Neuronal stem cell (in vitro differentiated cells): ENCODE results near the gene MYH14.
A peak's percentile ranks its signal among the peaks of the same experiment; 100 is the strongest.

Experiments used
- DNase-seq: peaks from one replicate; pipeline ENCODE4 v3.0.0-alpha.2; 2013; ENCODE audit warnings: low spot score
- H2AFZ ChIP-seq: one replicate; pipeline ENCODE4 v1.6.1; 2013; ENCODE audit warnings: mild to moderate bottlenecking, low read length, inconsistent platforms
- H2AK5ac ChIP-seq: 2 replicates; pipeline ENCODE4 v1.6.1; 2013; ENCODE audit warnings: low read depth, mild to moderate bottlenecking, inconsistent platforms, low read length, moderate library complexity, mixed read lengths
- H2BK120ac ChIP-seq: 2 replicates; pipeline ENCODE4 v1.6.1; 2013; ENCODE audit warnings: low read depth, mild to moderate bottlenecking, inconsistent platforms, low read length, moderate library complexity, mixed read lengths
- H2BK12ac ChIP-seq: one replicate; pipeline ENCODE4 v1.6.1; 2013; ENCODE audit warnings: low read length, inconsistent platforms
- H2BK15ac ChIP-seq: 2 replicates; pipeline ENCODE4 v1.6.1; 2013; ENCODE audit warnings: mild to moderate bottlenecking, low read length, inconsistent platforms, mixed read lengths
- H2BK5ac ChIP-seq: one replicate; pipeline ENCODE4 v1.6.1; 2013; ENCODE audit warnings: inconsistent platforms, mild to moderate bottlenecking, low read length, moderate library complexity
- H3K14ac ChIP-seq: one replicate; pipeline ENCODE4 v1.6.1; 2013; ENCODE audit warnings: low read length, inconsistent platforms
- H3K18ac ChIP-seq: 2 replicates; pipeline ENCODE4 v1.6.1; 2013; ENCODE audit warnings: low read length, inconsistent platforms
- H3K23ac ChIP-seq: 2 replicates; pipeline ENCODE4 v1.6.1; 2013; ENCODE audit warnings: low read depth, mild to moderate bottlenecking, mixed read lengths, low read length, inconsistent platforms; ENCODE audit not compliant: poor library complexity
- H3K27ac ChIP-seq: replicated peaks from 3 replicates; pipeline ENCODE4 v1.5.1; 2013; ENCODE audit warnings: low read length, inconsistent platforms
- H3K27me3 ChIP-seq, 3 experiments: 2 replicates each; pipeline ENCODE4 v1.6.1; 2013; ENCODE audit warnings: low read length in 3 of 3, mild to moderate bottlenecking in 2 of 3, inconsistent platforms in 1 of 3, low read depth in 1 of 3, mixed read lengths in 1 of 3, moderate library complexity in 1 of 3; ENCODE audit not compliant: control insufficient read depth in 3 of 3, insufficient read depth in 3 of 3
- H3K36me3 ChIP-seq, 2 donors: replicated peaks in 1 of 2; 2 replicates each; pipeline ENCODE4 v1.6.1; 2013; ENCODE audit warnings: low read length in 2 of 2; ENCODE audit not compliant: control insufficient read depth in 2 of 2, insufficient read depth in 2 of 2
- H3K4ac ChIP-seq: 2 replicates; pipeline ENCODE4 v1.6.1; 2013; ENCODE audit warnings: inconsistent platforms, mild to moderate bottlenecking, low read length, moderate library complexity
- H3K4me1 ChIP-seq, 2 donors: 1 replicate in 1 of 2; 2 replicates in 1 of 2; pipeline ENCODE4 v1.6.1; 2013; ENCODE audit warnings: low read length in 2 of 2, low read depth in 1 of 2; ENCODE audit not compliant: control insufficient read depth in 2 of 2, insufficient read depth in 1 of 2
- H3K4me2 ChIP-seq: one replicate; pipeline ENCODE4 v1.6.1; 2013; ENCODE audit warnings: mild to moderate bottlenecking, low read length, inconsistent platforms; ENCODE audit not compliant: insufficient read depth, poor library complexity, severe bottlenecking
- H3K4me3 ChIP-seq, 2 donors: 2 replicates each; pipeline ENCODE4 v1.5.1; 2013; ENCODE audit warnings: low read length in 2 of 2, mild to moderate bottlenecking in 2 of 2, inconsistent platforms in 1 of 2, moderate library complexity in 1 of 2
- H3K79me1 ChIP-seq: one replicate; pipeline ENCODE4 v1.6.1; 2013; ENCODE audit warnings: low read depth, mild to moderate bottlenecking, inconsistent platforms, low read length, moderate library complexity
- H3K9ac ChIP-seq: one replicate; pipeline ENCODE4 v1.6.1; 2013; ENCODE audit warnings: mild to moderate bottlenecking, low read depth, low read length, inconsistent platforms; ENCODE audit not compliant: poor library complexity
- H3K9me3 ChIP-seq, 2 donors: replicated peaks in 1 of 2; 2 replicates each; pipeline versions ENCODE3 to v1.6.1; 2013; ENCODE audit warnings: low read length in 2 of 2, mild to moderate bottlenecking in 2 of 2, inconsistent platforms in 1 of 2, low read depth in 1 of 2, mixed read lengths in 1 of 2, moderate library complexity in 1 of 2; ENCODE audit not compliant: control insufficient read depth in 2 of 2, insufficient read depth in 1 of 2
- H4K8ac ChIP-seq: one replicate; pipeline ENCODE4 v1.6.1; 2013; ENCODE audit warnings: low read depth, mild to moderate bottlenecking, inconsistent platforms, low read length, moderate library complexity
- H4K91ac ChIP-seq: one replicate; pipeline ENCODE4 v1.6.1; 2013; ENCODE audit warnings: low read length, low read depth, mild to moderate bottlenecking, inconsistent platforms; ENCODE audit not compliant: poor library complexity
- WGBS, 2 donors: extraction: QIAGEN DNeasy Blood & Tissue Kit; methylation state at CpG; one replicate each; pipeline ENCODE4 v1.1.7; 2013; ENCODE audit warnings: missing lambda C conversion rate in 2 of 2, mixed read lengths in 1 of 2; ENCODE audit not compliant: insufficient read length in 2 of 2, insufficient replicate concordance in 1 of 2; ENCODE audit errors: extremely low coverage in 2 of 2; 5-methylcytosine and 5-hydroxymethylcytosine counted together

MYH14 gene

GRCh38 chr19:50159078-50159477 lies 44.3 kb upstream of the MYH14 start:
- Histone ChIP-seq H3K27ac (no peak overlapping the region), H2BK15ac (no peak overlapping the region), H4K91ac (no peak overlapping the region), H2BK12ac (no peak overlapping the region), H3K4me3 (no peak overlapping the region), H2AFZ (no peak overlapping the region), H3K9me3 (peaks cover 0 to 4% of the 10 kb centered on the region in 2 donors), H3K79me1 (no peaks in the 10 kb centered on the region), H4K8ac (no peak overlapping the region), H3K4ac (no peak overlapping the region), H3K18ac (no peak overlapping the region), H2BK120ac (no peak overlapping the region), H3K4me1 (no peaks in the 10 kb centered on the region), H3K14ac (no peak overlapping the region), H2BK5ac (no peak overlapping the region), H3K27me3 (no peaks in the 10 kb centered on the region), H3K23ac (no peak overlapping the region), H3K36me3 (no peaks in the 10 kb centered on the region), H3K9ac (no peak overlapping the region), H3K4me2 (no peak overlapping the region), H2AK5ac (no peak overlapping the region)
- no CpG with 5 or more reads among the region's 2 CpGs for WGBS, 2 donors
- DNase-seq: no peak

- no peak for DNase-seq
Observed at GRCh38 chr19:50162988-50163387, 40.4 kb upstream of the MYH14 start, which contains the start of gene IZUMO2. IZUMO2 (minus strand) TSS chr19:50163281; CDS start chr19:50163194, 87 bp downstream.

GRCh38 chr19:50167314-50167721 lies 36.1 kb upstream of the MYH14 start:
- no CpG with 5 or more reads among the region's 12 CpGs for WGBS, 2 donors
- peak overlapping the region; percentile 75 for H3K27ac ChIP-seq
- H2AFZ ChIP-seq: no peak overlapping the region
- no peak overlapping the region for H3K4me2 ChIP-seq
- no peak overlapping the region for H4K8ac ChIP-seq
- H2BK5ac ChIP-seq: no peak overlapping the region
- H2AK5ac ChIP-seq: no peak overlapping the region
- H2BK120ac ChIP-seq: peak overlapping the region; percentile 76
- H3K9ac ChIP-seq: no peak overlapping the region
- no peak overlapping the region for H3K23ac ChIP-seq
- no peak overlapping the region for H3K18ac ChIP-seq
- H3K4me3 ChIP-seq: no peak overlapping the region
- H3K79me1 ChIP-seq: no peaks in the 10 kb centered on the region
- peaks cover 0 to 10% of the 10 kb centered on the region in 2 donors for H3K4me1 ChIP-seq
- no peaks in the 10 kb centered on the region for H3K36me3 ChIP-seq
- no peak overlapping the region for H2BK15ac ChIP-seq
- no peak overlapping the region for H3K4ac ChIP-seq
- no peak overlapping the region for H4K91ac ChIP-seq
- H3K14ac ChIP-seq: no peak overlapping the region
- H3K27me3 ChIP-seq: no peaks in the 10 kb centered on the region
- DNase-seq: peak; percentile 56
- no peak overlapping the region for H2BK12ac ChIP-seq
- peaks cover 0 to 2% of the 10 kb centered on the region in 2 donors for H3K9me3 ChIP-seq

More at GRCh38 chr19:50162988-50163387, 40.4 kb upstream of the MYH14 start, which contains the start of gene IZUMO2:
- Histone ChIP-seq H4K8ac (peak within 1 kb of the TSS; percentile 43), H3K4ac (no peak within 1 kb of the TSS), H2AFZ (no peak within 1 kb of the TSS), H2AK5ac (peak within 1 kb of the TSS; percentile 95), H2BK5ac (no peak within 1 kb of the TSS), H3K9me3 (peaks cover 0 to 4% of the 10 kb centered on the region in 2 donors), H3K4me3 (peak within 1 kb of the TSS in 1 of 2 donors; percentile 64), H3K36me3 (no peaks in the 10 kb centered on the region), H4K91ac (no peak within 1 kb of the TSS), H3K18ac (peak within 1 kb of the TSS; percentile 94), H2BK12ac (peak within 1 kb of the TSS; percentile 22), H3K79me1 (no peaks in the 10 kb centered on the region), H3K23ac (no peak within 1 kb of the TSS), H3K14ac (peak within 1 kb of the TSS; percentile 17), H3K27ac (no peak within 1 kb of the TSS), H3K4me1 (peaks cover 0 to 10% of the 10 kb centered on the region in 2 donors), H2BK120ac (peak within 1 kb of the TSS; percentile 31), H3K4me2 (peak within 1 kb of the TSS; percentile 33), H3K9ac (no peak within 1 kb of the TSS), H3K27me3 (no peaks in the 10 kb centered on the region), H2BK15ac (peak within 1 kb of the TSS; percentile 89)
- WGBS, 2 donors: no CpG with 5 or more reads among the region's 26 CpGs

- no peak overlapping the region for H4K8ac ChIP-seq
- H3K4me2 ChIP-seq: no peak overlapping the region
- H3K4me1 ChIP-seq: peaks cover 0 to 7% of the 10 kb centered on the region in 2 donors
- no peak overlapping the region for H3K14ac ChIP-seq
- no peak overlapping the region for H2BK5ac ChIP-seq
- H3K18ac ChIP-seq: no peak overlapping the region
- H3K36me3 ChIP-seq: no peaks in the 10 kb centered on the region
- H3K9me3 ChIP-seq: peaks cover 0 to 2% of the 10 kb centered on the region in 2 donors
- no peak overlapping the region for H2BK120ac ChIP-seq
- H2BK15ac ChIP-seq: no peak overlapping the region
- no peak overlapping the region for H3K4me3 ChIP-seq
- H3K9ac ChIP-seq: no peak overlapping the region
- H3K27ac ChIP-seq: no peak overlapping the region
- no peak overlapping the region for H2AFZ ChIP-seq
- H3K27me3 ChIP-seq: peaks cover 0 to 3% (median 0%) of the 10 kb centered on the region in 3 experiments
- DNase-seq: no peak
- H3K23ac ChIP-seq: no peak overlapping the region
- H2BK12ac ChIP-seq: no peak overlapping the region
- H4K91ac ChIP-seq: no peak overlapping the region
- H3K79me1 ChIP-seq: no peaks in the 10 kb centered on the region
- no peak overlapping the region for H2AK5ac ChIP-seq
- no peak overlapping the region for H3K4ac ChIP-seq
- WGBS, 2 donors: no CpG with 5 or more reads among the region's 5 CpGs
Observed at GRCh38 chr19:50171752-50172151, 31.7 kb upstream of the MYH14 start.
